GM18519 (cell line): ENCODE data around the gene CYP2E1.
"Not testable (repeated sequence)": the region's sequence is repeated elsewhere in the genome, so short reads cannot be mapped to it uniquely, and the experiment has no call there.

Source experiments
- ATAC-seq: cut with Tn5 transposase; IDR thresholded peaks from one replicate; pipeline ENCODE4 v1.9.1; 2021; ENCODE audit warnings: mild to moderate bottlenecking, moderate library complexity; ENCODE audit not compliant: unreplicated experiment, low FRiP score

Gene CYP2E1

DNA sequence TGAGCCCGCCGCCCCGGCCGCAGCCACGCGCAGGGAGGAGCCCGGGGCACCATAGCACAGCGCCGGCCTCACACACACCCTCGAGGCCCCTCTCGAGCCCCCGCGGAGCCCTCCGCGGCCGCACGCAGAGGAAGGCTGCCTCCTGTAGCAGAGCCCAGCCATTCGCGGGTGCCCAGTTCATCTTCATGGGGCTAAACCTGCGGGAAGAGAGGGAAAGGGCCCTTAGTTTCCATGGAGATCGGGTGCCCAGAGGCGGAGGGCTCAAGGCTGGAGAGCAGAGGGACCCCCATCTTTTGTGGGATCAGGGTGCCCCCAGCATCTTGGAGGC lies 41.1 kb downstream of the CYP2E1 start:
- no peak for ATAC-seq

DNA sequence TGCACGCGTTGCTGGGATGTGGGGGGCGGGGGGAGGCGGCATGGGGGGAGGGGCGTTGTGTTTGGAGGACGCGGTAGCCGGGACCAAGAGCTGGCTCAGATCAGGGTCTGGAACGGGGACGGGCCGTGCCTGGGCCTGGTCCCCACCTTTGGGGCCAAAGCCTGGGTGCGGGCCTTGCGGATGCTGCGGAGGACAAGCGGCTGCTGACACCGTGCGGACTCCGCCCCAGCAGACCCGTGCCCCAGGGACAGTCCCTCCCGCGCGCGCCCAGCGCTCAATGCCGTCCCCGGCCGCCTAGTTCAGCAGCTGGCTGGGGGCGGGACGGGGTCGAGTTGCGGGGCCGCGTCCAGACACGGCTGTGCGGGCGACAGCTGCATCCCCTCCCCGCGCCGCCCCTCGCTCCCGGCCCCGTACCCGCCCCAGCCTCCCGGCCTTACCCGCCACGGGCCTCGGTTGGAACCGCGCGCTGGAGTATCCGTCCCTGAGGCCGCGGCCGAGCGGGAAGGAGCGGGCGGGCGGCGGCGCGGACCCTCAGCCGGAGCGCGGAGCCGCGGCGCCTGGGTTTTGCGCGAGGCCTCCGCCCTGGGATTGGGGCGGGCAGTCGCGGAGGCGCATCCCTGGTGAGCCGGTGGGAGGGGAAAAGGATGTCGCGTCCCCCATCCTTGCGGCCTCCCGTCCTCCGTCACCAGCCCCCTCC lies 41.8 kb downstream of the CYP2E1 start:
- ATAC-seq, result not testable (repeated sequence)

DNA sequence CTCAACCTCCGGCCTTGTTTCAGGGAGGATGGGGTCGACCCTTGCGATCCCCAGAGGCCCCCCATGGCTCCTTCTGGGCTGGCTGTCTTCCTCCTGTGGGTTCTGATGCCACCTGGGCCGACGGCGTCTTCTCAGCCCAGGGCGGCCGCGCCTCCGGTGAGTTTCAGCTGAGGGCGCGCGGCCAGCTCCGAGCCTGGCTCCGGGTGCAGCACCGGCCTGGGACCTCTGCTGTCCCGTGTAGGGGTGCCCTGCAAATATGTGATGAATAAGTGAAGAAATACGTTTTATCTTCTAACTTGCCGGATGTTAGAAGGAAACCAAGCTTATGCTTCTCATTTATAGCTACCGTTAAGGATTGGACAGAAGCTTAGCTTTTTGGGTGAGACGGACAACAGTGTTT lies 42.6 kb downstream of the CYP2E1 start:
- ATAC-seq, result not testable (repeated sequence)

DNA sequence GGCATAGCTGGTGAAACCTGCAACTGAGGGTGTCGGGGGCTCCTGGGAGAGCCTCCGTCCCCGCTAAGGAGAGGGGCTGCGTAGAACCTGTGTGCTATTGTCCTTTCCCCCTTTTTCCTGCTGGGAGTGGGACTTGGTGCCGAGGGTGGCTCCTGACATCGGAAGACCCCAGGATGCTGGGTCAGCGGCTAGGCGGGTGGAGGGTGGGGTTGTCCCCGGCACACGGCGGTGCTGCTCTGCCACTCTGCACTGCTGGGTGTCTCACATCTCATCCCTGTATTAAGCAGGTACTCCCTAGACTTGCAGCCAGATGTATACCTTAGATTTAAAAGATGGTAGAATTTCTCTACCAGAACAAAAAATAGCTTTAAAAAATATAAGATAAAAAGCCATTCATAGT lies 44.9 kb downstream of the CYP2E1 start:
- not testable (repeated sequence) for ATAC-seq

DNA sequence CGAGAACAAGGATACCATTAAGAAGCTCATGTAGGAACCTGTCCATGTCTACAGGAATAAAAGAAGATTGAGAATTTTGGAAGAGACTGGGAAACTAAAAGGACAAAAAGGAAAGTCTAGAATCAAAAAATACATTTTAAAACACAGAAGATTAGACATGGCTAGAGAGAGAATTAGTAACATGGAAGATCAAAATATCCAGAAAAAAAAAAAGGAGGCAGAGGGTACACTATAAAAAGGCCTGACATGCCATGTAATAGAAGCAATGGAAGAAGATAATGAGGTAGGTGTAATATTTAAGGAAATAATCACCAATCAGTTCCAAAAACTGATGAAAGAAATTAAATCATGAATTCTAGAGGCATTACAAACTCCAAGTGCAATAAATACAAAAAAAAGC lies 46.3 kb downstream of the CYP2E1 start:
- not testable (repeated sequence) for ATAC-seq

DNA sequence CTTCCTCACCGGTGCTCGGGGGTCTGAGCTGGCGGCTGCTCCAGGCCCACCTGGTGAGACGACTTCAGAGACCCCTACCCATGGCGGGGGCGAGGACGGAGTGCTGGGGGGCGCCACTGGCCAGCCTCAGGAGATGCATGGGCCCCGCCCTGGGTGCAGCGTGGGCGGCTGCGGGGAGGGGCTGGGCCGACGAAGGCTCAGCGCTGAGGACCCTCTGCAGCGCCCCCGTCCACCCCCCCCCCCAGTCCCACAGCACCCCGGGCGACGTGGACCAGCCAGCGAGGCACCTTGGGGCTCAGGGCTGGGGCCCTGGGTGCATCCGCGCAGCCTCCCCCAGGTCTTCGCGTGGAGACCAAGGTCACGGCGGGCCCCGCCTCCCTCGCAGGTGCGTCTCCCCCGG lies 49.9 kb downstream of the CYP2E1 start:
- not testable (repeated sequence) for ATAC-seq
